Measurements from ENCODE around the gene MAML3. TPM values are rescaled to one million over a fixed set of nuclear protein-coding genes. Genes with fewer than 3 reads are reported as not detected.

The MAML3 gene
- polyA plus RNA-seq, 1 donor, result 6.0 TPM

DNA sequence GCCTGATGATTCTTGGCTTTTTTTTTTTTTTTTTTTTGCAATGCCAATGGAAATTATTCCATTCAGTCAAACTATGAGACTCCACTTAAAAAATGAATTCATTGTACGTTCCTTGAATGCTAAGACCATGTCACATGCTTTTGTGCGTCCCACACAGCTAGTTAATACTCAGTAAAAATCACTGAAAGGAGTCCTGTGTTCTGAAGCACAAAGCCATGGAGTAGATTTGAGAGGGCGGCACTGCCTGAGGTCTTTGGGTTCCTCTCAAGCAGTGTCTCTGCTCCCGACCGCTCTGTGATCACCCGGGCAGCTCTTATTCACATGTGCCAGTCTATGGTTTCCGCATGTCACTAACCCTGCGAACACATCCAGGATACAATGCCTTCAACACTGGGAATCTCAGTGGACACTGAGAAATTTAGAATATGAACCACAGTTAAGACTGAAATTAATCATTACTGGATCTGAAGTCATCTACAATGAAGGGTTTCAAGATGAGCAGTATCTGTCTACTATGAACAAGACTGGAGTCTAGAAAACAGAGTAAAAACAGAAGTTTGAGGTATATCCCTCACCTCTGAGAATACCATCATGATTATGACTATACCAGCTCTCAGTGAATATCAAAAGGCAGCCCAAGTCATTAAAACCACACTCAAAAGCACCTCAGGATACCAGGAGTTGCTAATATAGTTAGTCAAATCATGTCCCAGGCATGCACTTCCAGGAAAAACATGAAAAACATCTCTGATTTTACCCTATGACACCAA lies 295.4 kb downstream of the MAML3 start:
- no peak for DNase-seq

DNA sequence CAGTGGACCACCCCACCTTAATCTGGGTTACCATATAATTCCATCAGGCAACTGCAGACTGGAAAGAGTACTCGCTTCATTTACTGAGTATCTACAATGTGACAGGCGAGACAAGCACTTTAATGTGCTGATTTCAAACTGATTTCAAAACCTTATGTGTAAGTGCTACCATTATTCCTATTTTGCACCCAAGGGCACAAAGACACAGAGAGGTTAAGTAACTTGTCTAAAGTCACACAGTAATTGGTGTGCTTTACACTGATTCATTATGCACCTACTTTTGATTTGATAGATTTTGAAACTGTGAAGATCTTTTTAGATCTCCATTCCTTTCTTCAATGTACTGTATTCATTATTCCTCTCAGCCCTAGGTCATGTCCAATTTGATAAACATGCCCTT lies 296.0 kb downstream of the MAML3 start:
- no peak for DNase-seq

DNA sequence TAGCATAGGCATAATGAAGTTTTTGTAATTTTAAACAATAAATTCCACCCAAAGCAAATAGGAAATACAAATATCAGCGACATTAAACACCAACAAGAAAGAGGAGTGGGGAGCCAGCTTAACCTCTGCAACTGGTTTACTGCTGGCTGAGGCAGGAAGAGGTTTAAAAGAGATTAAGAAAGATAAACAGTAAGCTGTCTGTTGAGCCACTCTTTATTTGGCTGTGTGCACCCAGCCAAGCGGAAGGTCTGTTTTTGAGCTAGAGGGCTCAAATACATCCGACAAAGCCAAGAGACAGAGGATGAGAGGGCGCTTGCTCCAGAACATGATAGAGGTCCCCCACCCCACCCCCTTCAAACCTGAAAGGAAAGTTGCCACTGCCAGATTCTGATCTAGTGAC lies 297.0 kb downstream of the MAML3 start:
- no peak for DNase-seq

DNA sequence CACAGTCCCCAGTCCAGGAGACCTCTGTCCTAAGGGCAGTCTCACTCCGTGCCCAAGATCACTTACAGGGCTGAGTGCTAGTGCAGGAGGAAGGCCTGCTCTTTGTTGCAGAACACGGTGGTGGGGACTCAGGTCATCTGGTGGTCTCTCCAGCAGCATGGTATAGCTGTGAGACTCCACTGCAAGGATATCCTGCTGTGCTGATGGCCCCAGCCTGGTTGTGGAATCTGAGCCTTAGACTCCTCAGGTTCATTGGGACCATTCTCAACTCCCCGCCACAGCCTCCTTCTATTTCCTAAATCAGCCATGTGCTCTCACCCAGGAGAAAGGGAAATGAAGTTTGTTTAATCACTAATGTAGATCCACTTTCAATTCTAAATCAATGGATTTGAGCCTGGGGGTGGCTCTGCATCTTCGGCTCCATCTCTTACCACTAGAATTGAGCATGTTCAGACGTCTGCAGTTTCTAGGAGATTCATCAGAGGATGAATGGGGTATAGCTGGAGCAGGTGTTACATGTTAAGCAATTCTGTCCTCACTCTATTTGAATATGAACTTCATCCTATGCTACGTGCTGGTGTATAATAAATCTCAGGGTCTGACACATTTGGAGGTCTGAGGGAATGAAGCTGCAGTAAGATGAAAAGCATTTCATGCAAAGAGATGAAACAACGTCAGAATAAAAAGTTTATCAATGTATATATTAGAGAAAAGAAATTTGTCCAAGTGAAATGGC lies 299.1 kb downstream of the MAML3 start:
- no peak for DNase-seq

DNA sequence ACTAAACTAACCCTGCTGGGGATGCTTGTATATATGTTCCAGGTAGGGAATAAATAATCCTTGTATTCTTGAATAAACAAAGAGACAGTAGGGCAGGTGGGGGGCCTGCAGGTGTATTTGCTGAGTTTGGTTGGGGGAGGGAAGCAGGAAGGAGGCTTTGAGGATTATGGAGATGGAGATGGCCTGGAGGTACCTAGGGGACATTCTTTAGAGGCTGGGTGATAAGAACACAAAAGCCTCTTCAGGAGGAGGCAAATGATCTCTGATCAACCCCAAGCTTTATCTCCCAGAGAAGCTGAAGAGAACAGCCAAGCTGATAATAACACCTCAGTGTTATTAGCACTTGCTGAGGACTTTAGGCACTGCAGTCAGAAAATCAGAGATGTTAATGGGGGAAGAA lies 300.7 kb downstream of the MAML3 start:
- DNase-seq, result no peak

DNA sequence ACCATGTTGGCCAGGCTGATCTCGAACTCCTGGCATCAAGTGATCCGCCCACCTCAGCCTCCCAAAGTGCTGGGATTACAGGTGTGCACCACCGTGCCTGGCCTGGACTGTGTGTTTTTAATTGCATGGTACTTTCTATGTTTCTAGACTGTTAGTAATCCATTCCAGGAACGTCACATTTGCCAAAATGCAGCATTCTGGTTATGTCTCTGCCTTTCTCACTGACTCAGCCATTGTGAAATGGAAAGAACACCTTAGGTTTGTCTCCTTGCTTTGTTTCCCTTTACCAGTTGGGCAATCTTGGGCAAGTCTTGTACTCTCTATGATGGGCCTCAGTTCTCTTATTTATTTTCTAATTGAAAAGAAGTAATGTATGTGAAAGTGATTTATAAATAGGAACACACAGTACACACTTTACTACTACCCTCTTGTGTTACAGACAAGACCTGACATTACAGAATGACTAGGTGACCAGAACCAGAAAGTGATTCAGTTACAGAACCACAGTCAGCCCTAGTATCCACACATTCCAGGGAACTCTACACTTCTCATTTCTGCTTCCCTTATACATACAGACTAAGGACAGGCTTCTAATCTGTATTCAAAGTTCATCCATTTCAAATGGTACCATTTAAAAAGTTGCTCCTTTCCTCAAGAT lies 301.2 kb downstream of the MAML3 start:
- DNase-seq, result no peak

DNA sequence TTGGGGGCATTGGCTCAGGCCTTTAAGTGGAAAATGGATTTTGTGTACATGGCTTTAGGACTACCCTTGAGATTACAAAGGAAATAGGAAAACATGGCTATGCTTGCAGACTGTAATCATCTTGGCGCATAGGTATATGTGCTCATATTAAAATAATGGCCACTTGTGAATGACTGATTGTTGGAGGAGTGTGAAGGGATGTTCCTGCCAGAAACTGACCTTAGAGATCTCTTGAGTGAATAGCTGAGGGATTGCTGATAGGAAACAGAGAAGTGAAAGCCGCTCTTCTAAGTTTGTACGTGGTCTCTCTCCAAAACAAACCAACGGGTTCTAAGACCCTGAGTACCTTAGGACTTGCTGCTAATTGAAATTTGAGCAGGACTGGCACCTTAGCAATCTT lies 302.3 kb downstream of the MAML3 start:
- DNase-seq, result no peak

DNA sequence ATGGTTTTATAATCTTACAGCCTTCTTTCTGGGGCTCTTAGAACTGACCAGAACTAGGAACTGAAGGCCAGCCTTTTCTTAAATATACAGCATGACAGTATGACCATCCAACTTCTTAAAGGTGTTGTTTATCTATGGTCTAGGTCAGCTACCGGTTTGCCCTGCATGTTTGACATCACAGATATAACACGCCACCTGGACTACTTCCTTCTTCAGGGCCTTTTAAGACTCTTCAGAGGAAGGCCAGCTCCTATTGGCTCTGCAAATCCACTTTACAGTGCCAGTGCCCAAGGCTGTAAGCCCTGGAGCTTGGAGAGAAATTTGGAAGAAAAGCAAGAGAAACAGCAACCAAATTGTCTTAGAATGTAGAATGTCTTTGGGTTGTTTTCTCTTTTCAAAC lies 302.9 kb downstream of the MAML3 start:
- DNase-seq, result no peak

DNA sequence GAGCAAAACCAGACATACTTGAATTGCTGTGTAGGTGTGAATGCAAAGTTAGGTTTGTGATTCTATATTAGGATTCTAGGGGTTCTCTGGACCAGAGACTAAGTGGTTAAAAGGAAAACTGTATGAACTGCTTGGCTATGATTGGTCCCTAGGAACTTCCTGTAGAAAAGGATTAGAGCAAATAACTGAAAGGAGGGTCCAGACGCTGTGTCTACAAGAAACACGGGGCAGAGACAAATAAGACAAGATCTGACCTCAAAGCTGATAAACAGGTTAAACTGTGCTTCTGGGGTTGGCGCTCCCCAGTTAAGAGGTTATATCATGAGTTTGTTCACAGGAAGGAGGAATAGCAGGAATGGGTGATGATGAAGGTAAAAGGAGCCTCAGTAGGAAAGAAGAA lies 304.8 kb downstream of the MAML3 start:
- no peak for DNase-seq

DNA sequence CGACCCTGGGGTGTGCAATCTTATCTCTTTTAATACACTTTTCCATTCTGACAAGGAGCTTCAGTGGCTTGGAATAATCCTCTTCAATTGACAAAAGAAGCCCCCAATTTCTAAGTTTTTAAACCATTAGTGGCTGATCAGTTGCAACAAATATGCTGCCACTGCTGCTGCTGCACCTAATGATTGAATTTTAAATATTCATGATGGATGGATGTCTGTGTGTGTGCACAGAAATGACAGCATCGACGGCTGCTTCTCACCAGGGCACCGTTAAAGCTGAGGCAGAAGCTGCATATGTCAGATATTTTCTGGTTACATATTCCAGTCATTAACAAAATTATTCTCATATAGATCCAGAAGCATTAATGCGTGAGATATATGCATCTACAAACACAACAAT lies 306.0 kb downstream of the MAML3 start:
- DNase-seq, result no peak

DNA sequence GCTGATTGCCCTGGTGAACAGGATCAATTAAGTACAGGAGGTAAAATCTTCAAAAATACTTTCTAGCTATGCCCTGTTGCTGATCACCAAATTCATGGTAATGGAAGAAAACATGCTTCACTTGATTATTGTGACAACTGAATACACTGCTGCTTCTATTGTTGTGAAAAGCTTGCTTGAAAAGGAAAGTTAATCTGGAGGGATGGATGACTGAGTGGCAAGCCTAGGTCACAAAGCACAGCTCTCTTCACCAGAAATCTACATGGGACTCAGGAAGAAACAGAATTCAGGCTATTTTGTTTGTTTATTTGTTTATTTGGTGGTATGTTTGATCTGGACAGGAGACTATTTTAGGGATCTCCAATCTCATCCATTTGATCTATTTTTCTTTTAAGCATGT lies 306.4 kb downstream of the MAML3 start:
- no peak for DNase-seq

DNA sequence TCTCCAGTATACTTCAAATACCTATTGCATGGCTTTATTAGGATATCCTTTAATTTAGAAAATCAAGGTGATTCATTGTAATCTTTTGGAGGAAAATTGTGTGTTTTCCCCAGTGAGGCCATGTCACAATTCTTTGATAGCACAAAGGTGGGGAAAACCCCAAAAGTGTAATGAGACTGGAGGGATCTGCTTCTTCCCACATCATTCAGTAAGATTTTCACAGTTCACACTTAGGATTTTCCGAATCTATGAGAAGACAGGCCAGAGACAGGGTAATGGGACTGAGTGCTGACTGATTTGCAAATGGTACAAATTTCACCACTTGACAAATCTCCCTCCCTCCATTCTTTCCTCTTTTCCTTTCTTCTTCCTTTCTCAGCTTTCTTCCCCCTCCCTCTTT lies 307.2 kb downstream of the MAML3 start:
- no peak for DNase-seq

DNA sequence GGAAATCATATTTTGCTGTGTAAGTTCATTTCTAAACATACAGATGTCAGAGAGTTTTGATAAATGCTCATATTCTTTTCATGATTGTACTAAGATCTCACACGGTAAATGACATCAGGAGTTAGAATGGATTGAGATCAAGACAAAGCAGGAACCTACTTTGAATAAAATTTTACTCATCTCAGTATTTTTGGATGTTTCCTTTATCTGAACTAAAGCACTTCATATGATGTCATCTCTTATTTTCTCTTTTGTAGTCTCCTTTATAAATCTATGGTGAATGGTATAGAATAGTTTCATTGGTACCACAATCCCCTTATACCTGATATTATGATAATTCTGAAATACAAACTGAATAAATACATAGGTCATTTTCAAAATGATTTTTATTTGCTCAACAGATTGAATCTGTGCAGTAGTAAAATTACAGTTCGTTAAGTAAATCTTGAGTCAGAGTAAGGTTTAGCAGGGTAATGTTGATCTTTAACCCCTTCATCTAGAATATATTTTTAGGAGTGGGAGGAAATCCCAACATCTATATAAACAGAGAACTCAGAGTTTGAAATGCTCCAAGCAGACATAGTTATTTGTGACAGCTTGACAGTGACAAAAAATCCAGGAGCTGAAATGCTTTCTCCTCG lies 308.4 kb downstream of the MAML3 start:
- no peak for DNase-seq

DNA sequence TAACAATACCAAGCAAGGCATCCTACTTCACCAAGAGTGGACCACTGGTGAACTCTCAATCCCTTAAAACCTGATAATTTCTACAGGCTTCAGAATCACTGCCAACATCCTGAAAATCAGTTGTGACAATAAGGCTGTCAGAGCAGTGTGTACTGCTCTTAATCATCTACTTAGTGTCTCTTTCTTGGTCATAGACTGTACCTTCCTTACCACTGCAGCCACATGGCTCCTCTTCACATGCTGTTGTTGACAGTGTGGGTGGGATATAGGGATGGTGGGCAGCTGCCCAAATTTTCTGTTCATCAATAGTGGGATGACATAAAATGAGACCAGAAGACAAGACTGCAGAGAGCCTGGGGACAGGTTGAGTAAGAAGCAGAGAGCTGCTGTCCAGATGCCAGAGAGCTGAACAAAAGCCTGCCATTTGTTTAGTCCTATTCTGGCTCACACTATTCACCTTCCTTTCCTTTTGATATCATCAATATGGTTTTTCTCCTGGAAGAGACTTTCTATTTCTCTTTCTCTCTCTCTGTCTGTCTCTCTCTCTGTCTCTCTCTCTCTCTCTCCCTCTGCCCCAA lies 309.4 kb downstream of the MAML3 start:
- no peak for DNase-seq

DNA sequence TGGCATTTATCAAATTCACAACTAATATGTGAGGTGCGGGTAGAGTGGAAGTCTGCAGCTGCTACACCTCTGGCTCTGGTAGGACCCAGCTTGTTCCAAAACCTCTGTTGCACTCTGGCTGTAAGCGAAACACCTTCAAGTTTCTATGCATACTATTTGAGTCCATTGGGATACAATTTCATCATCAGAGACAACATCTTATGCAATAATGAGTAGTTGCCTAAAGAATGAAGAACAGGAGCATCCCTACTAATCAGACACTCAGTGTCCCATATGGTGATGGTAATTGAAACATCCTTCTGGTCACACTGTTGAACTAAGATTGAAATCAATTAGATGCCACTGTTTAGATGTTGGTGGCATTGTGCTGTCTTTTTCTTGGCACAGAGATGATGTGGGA lies 309.9 kb downstream of the MAML3 start:
- no peak for DNase-seq

DNA sequence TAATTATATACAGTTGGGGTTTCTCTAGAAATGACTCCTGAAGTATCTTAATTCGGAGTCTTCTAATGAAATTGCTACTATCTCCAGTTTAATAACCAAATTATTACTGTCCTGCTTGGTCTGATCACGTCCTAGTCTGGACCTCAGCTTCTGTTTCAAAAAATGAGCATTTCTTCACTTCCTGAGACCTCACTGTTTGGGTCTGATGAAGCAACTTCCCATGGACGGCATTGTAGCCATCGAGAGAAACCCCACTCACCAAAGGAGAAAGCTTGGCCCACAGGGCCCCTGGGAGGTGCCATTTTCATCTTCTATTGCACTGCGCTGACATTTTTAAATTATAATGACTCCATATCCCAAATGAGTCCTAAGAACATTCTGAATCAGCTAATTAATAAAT lies 310.3 kb downstream of the MAML3 start:
- no peak for DNase-seq

DNA sequence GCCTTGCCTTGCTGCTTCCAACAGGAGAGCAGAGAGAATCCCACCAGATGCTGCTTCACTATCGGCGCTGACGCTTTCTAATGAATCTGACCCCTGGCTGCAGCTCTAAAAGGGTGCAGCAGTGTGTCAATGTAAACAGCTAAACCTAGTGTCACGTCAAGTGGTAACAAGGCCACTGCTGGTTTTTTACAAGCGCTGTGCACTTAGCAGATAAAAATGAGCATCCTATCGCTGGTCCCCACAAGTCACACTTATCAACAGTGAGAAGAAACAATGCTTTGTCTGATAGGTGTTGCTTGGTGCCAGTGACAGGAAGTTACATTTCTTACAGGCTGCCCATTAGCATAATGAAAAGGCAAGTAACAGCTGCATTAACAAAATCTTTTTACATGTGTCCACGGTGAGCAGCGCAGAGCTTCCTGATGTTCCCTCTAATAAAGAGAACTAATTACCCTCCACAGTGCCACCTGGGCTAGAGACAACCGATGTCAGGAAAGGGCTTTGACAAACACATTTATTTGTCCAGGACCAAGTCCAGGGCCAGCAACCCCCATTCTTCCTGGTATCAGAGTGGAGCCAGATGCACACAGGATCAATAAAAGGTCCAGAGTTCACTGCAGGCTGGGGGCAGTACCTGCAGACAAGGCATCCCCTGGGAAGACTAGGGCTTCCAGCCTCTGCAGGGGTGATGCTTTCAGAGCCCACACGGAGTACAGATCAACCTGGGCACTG lies 312.4 kb downstream of the MAML3 start:
- no peak for DNase-seq

DNA sequence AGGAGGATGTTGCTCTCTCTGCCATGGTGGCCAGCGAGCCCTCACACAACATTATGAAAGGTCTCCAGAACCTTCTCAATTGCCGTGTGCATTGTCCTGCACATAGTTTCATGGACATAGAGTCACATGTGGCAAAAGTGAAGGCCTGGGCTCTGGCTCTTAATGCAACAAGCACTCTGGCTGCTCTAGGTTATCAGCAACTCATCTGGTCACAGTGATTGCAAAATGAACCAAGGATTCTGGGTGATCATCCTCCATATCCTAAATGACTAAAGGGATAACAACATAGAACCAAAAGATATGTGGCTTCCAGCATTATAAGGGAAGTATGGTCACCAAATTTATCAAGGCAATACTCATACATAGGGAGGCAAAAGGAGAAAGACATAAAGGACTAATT lies 313.2 kb downstream of the MAML3 start:
- DNase-seq, result no peak

DNA sequence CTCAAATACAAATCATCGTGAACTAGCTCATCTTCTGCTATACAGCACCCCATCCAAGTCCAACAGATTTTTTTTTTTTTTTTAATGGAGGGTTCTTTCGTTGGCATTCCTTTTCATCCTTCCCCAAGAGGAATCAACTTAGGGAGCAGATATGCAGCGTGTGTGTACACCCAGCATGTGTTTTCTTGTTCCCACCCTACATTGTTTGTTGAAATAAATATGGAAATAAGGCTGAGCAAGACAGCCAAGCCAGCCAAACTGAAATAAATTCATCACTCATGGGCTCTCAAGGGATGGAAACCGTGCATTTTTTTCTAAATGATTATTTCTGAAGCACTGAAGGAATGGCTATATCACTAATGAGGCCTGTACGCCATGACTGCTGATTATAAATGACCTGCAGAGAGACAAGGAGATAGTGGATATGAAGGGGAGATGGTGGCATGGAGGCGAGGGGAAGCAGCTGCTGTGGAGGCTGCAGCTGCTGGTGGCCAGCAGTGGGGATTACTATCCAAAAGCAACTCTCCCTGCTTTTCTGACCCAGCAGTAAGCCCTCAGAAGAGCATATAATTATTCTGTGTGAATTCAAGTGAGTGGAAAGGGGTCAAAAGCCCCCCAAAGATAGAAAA lies 314.5 kb downstream of the MAML3 start:
- no peak for DNase-seq

DNA sequence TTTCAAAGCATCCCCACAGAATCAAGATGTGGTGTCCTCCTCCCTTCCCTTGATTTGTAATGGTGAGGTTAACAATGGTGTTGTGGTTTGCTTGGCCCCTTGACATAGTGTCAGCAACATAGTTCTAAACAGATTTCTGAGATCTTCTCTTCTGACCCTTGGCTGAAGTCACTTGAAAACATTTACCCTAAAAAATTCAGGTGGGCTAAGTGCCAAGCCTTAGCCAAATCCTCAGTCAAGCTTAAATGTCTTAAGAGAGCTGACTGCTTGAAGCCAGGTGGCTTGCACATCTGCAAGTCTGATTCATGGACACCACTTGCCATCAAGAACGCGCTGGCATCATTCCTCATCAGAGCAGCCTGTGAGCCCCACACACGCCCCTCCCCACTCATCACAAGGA lies 315.2 kb downstream of the MAML3 start:
- DNase-seq, result no peak

DNA sequence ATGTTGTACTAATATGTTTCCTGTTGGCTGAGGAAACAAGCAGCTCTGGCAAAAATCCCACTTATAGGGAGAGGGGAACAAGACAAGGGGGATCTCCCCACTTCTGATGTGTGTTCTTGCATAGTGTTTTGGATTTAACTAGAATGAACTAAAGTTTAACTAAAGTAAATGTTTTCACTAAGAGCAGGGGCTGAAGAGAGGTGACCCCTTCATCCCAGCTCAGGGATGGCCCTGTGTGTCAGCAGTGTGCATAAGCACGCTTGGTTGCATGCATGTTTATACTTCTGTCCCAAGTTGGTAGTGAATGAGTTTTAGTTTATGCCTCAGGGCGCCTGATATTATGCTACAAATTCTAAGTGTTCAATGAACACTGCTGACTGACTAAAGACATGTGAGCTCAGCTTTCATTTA lies 319.0 kb downstream of the MAML3 start:
- no peak for DNase-seq

DNA sequence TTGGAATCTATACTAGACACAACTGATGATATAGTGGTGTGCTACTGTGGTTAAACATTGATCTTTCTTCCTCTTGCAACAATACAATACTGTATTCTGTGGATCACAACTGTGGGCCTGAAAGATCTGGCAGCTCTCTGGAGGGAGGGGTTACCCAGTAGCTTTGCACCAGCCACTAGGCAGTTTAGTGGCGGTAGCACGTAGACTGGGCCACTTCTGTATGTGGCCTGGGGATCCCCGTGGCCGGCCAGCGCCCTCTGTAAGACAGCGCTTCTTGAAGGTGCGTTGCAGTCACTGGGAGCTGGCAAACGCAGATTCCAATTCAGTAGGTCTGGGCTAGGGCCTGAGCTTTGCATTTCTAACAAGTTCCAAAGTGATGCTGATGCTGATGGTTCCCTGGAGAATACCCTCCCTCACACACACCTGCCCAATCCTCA lies 319.7 kb downstream of the MAML3 start:
- DNase-seq, result no peak
